GM18517 (cell line): Measurements from ENCODE around the gene CPPED1.

Experiments
- ATAC-seq: cut with Tn5 transposase; IDR thresholded peaks from one replicate; pipeline ENCODE4 v1.9.1; 2021; ENCODE audit warnings: mild to moderate bottlenecking, moderate library complexity; ENCODE audit not compliant: unreplicated experiment

Gene CPPED1

GRCh38 chr16:12651765-12652512, 151.7 kb downstream of the CPPED1 start:
- ATAC-seq = no peak

- ATAC-seq = no peak
Measured at GRCh38 chr16:12649356-12649755, 154.3 kb downstream of the CPPED1 start.

DNA sequence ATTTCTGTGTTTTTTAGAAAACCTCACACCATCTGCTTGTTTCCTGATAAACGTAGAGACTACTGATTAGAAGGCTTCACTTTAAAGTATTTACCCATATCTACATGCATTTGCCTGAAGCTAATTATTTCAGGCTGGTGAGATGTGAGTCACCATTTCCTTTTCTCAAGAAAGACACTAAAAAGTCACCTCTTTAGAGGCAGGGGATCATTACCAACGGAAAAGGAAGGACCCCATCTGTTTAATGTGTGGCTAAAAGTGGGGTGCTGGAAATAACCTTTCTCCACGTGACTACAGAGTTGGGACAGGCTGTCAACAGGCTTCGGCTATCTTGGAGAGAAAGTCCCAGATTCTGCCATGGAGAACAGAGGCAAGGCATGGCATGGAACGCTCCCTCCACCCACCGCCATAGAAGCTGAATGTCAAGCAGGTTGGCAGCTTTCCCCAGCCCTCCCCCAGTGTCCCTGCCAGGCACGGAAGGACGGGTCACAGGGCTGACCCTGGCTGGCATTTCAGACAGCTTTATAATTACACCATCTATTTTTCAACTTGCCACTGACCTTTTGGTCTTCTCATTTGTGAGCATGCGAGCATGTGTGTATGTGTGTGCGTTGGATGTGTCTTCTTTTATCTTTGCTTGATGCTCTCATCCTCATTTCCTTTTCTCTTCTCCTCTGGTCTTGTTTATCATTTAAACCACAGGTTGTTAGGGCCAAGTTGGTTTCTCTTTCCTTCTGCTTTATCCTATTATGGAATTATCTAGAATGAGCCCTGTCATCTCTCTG, 157.0 kb downstream of the CPPED1 start:
- no peak for ATAC-seq

DNA sequence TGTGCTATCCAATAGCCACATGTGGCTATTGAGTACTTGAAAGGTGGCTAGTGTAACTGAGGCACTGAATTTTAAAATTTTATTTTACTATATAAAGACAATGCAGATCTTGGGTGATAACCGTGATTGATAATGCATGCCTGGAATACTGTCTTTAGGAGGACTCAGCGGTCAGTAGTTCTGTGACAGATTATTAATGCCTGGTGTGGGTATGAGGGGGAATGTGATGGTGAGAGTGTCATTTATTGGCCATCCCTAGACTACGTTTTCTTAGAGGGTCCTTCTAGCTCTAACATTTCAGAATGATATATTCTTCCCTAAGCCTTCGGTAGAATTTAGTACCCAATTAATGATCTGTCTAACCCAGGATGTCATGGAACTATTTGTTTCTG, 157.6 kb downstream of the CPPED1 start:
- ATAC-seq = no peak

- no peak for ATAC-seq
Measured at GRCh38 chr16:12643034-12643455, 160.6 kb downstream of the CPPED1 start.

DNA sequence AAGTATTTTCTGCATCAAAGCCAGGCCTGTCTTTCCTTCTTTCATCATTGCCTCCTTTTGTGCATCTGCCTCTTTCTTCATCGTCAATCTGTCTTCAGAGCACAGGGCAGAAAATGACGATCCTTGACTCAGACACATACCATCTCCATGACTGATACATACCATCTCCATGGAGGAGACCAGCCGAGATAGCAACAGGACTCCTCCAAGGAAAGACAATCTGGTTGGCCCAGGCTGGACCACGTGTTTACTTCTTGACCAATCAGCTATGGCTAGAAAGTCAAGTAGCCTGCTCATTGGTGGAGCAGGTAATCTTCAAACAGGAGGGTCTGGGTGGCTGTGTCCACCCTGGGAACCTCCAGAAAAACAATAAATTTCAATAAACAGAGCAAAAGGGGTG, 164.6 kb downstream of the CPPED1 start:
- no peak for ATAC-seq

GRCh38 chr16:12637002-12637401, 166.7 kb downstream of the CPPED1 start:
- ATAC-seq = no peak

GRCh38 chr16:12629271-12629670, 174.4 kb downstream of the CPPED1 start:
- no peak for ATAC-seq

- ATAC-seq = no peak
Measured at GRCh38 chr16:12628536-12628935, 175.2 kb downstream of the CPPED1 start.

DNA sequence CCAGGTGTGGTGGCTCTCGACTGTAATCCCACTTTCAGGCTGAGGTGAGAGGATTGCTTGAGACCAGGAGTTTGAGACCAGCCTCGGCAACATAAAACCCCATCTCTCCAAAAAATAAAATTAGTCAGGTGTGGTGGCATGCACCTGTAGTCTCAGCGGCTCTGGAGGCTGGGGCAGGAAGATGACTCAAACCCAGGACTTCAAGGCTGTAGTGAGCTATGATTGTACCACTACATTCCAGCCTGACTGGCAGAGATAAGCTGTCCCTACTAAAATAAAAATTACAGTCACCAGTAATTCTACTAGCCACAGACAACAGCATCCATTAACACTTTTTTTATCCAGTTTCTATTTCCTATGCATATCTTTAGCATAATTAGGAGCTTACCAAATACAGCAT, 176.3 kb downstream of the CPPED1 start:
- no peak for ATAC-seq

GRCh38 chr16:12626411-12626810, 177.3 kb downstream of the CPPED1 start:
- ATAC-seq = no peak

- ATAC-seq = no peak
Measured at GRCh38 chr16:12625716-12626115, 178.0 kb downstream of the CPPED1 start.

DNA sequence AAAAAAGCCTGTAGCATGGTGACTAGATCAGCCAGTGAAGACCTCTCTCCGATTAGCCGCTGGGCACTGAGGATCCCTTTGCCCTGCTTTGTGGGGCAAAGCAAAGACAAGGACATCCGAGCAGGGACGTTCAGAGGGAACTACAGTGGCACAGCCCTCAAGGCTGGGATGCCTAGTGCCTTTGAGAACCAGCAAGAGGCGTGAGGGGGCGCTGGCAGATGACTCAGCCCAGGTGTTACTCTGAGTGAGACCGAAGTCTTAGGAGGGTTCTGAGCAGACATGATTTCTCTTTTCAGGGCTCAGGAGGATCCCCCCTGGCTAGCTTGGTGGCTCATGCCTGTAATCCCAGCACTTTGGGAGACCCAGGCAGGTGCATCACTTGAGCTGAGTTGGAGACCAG, 178.6 kb downstream of the CPPED1 start:
- no peak for ATAC-seq

DNA sequence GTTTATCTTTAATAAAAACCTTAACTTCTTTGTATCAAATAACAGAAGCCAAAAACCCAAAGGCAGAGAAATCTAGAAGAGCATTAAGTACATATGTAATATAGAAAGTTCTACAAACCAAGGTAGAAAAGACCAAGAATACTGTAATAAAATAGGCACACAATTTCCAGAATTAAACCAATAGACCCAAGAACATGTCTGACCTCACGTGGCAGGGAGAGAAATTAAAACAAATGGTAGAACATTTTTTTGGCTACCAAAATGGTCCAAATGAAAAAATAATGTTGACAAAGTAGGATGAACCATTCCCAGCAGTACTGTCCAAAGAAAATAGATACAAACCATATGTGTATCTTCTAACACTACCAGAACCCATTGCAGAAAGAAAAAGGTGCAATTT, 183.5 kb downstream of the CPPED1 start:
- ATAC-seq = no peak

DNA sequence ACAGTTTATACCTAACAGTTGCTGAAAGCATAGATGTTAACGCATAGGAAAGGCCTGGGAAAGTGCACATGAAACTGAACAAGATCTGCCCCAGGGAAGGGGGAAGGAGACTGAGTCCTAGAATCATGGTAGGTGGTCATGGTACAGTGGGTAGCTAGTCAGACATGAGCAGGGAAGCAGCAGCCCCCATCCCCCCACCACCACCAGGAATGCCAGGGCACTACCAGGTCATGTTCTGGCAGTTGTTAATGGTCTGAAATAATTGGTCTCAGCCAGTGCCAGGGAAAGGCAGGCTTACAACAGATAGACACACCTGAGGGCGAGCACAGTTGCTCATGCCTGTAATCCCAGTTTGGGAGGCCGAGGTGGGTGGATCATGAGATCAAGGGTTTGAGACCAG, 185.2 kb downstream of the CPPED1 start:
- no peak for ATAC-seq

- ATAC-seq = no peak
Measured at GRCh38 chr16:12617401-12617819, 186.3 kb downstream of the CPPED1 start.

DNA sequence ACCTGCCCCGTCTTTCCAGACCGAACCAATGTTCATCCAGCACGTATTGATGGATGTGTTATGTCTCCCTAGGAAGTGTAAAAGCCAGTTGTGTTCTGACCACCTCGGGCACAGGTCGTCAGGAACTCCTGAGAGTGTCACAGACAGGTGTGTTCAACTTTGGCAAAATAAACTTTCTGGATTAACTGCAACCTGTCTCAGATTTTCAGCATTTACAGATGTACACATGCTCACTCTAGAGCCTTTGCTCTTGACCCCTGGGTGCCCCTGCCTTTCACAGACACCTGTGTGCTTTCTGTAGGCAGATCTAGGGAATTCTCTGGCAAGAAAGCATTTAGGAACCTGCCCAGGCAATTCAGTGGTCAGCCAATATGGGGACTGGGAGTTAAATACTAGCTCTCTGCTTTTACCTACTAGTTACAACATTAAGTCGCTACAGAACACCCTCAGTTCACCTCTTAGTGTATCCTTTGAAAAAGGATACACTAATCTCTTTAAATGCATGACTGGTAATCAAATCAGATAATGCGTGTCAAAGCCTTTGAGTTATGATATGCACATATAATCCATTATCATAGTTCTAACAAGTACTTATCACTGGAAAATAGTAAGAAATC, 188.9 kb downstream of the CPPED1 start:
- no peak for ATAC-seq

- no peak for ATAC-seq
Measured at GRCh38 chr16:12613992-12614661, 189.6 kb downstream of the CPPED1 start.

- ATAC-seq = no peak
Measured at GRCh38 chr16:12613131-12613991, 190.3 kb downstream of the CPPED1 start.

- no peak for ATAC-seq
Measured at GRCh38 chr16:12612598-12613101, 191.0 kb downstream of the CPPED1 start.
